HG03135 (cell line): ENCODE results near the gene NR2F1-AS1.

Experiments used
- ATAC-seq: cut with Tn5 transposase; IDR thresholded peaks from one replicate; pipeline ENCODE4 v1.9.1; 2021; ENCODE audit warnings: mild to moderate bottlenecking, moderate library complexity; ENCODE audit not compliant: unreplicated experiment

NR2F1-AS1 gene

GRCh38 chr5:93591323-93591945 lies 10.4 kb upstream of the NR2F1-AS1 start:
- no peak for ATAC-seq

DNA sequence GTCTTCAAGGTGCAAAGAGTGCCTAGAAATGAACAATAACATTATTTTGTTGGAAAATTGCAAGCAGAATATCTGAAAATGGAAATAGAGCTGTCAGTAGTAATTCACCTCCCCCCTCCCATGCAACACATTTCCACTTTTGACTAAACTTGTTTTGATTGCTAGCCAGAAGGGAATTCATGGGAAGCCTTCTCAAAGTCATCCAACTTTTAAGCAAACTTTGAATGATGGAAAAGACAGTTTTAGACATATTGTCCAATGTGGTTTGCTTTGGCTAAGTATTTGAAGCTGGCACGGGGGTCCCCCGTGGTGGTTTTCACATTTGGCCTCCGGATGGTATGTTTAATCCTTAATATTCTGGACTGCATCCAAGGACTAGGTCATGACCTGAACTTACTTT lies 9.5 kb upstream of the NR2F1-AS1 start:
- ATAC-seq: no peak

- no peak for ATAC-seq
Observed at GRCh38 chr5:93589829-93590215, 8.8 kb upstream of the NR2F1-AS1 start.

- no peak for ATAC-seq
Observed at GRCh38 chr5:93589152-93589828, 8.3 kb upstream of the NR2F1-AS1 start.

GRCh38 chr5:93588352-93589151 lies 7.5 kb upstream of the NR2F1-AS1 start:
- no peak for ATAC-seq

DNA sequence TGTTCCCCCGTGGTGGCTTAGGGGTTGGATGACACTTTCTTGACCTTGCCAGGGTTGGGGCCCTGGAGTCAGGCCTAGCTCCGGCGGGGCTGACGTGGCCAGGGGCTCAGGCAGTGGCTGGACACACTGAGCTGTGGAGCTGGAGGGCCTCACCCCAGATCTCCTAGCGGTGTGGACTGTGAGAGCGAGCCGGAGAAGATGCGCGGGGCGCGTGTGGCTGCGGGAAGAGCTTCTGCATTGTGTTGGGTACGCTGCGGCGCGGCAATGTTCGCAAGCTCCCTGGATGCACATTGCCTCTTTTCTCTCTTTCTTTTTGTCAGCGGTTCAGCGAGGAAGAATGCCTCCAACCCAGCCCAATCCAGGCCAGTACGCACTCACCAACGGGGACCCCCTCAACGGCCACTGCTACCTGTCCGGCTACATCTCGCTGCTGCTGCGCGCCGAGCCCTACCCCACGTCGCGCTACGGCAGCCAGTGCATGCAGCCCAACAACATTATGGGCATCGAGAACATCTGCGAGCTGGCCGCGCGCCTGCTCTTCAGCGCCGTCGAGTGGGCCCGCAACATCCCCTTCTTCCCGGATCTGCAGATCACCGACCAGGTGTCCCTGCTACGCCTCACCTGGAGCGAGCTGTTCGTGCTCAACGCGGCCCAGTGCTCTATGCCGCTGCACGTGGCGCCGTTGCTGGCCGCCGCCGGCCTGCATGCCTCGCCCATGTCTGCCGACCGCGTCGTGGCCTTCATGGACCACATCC lies 6.8 kb upstream of the NR2F1-AS1 start:
- no peak for ATAC-seq

DNA sequence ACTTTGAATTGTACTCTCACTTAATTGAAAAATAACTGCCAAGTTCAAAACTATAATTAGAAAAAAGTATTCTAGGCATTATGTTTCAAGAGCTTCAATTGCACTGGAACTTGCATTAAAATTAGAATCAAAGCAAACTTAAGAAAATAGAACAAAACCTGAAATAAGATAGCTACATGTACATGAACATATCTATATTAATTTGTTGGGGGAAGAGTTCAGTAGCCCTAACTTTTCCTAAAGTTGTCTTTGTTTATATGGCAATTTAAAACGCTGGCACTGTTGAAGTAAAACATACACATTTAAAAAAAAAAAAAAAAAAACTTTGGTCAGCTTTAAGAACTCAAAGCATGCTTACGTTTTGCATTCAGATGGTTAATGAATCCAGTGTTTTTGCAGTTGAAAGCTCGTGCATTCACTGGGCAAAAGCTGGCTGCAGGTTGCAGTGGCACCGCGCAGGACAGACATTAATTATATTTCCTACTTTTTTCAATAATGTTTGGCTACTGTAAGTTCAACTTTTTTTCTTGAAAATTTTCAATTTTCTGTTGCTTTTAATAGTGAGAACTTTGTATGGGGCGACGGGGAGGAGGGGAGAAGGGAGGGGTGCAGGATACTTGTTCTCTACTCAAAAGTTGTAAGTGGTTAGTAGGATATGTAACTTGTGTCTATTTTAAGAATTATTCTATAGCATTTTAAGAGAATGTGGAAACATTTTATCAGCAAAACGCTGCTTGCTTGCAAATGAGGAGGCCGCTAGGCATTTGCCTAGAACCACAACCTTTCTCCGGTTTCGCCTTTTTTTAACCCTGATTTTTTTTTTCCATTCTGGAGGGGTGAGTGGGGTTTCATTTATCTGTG lies 5.9 kb upstream of the NR2F1-AS1 start:
- ATAC-seq: no peak

DNA sequence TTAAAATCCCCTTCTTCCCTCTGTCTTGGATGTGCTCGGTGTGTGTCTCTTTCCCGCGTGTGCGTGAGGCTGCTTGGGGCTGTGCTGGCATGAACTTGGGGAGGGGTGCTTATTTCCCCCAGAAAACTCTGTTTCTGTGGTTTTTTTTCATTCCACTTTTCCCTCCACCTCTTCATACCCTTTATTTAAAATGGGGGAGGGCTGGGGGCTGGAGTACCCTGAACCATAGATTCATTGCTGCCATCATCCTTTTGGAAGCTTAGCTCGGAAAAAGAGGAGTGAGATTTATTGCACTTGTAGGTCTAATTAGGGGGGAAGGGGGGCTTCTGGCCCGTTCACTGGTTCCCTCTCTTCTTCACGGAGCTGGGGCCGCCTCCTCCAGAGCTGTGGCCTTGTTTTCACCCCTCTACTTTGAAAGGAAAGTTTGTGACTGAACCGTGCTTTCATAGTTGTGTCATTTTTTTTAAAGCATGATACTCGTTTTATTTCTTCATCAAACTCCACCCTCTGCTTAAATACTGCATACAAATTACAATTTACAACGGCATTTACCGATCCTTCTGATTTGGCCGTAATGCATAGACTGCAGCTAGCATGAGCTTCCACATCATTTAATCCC lies 4.9 kb upstream of the NR2F1-AS1 start:
- ATAC-seq: no peak

DNA sequence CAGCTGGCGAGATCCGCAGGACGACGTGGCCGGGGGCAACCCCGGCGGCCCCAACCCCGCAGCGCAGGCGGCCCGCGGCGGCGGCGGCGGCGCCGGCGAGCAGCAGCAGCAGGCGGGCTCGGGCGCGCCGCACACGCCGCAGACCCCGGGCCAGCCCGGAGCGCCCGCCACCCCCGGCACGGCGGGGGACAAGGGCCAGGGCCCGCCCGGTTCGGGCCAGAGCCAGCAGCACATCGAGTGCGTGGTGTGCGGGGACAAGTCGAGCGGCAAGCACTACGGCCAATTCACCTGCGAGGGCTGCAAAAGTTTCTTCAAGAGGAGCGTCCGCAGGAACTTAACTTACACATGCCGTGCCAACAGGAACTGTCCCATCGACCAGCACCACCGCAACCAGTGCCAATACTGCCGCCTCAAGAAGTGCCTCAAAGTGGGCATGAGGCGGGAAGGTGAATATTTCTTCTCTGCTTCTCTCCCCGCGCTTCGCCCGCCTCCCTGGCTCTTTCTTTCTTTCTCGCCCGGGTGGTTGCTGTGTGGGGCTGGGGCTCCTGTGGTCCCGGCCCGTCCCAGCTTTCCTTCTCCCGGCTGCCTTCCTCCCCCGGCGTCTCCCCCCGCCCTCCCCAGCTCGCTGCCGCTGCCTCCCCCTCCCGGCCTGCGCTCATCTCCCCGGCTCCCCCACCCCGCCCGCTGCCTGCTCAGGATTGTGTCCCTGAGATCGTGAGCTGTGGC lies 4.2 kb upstream of the NR2F1-AS1 start:
- ATAC-seq: no peak

DNA sequence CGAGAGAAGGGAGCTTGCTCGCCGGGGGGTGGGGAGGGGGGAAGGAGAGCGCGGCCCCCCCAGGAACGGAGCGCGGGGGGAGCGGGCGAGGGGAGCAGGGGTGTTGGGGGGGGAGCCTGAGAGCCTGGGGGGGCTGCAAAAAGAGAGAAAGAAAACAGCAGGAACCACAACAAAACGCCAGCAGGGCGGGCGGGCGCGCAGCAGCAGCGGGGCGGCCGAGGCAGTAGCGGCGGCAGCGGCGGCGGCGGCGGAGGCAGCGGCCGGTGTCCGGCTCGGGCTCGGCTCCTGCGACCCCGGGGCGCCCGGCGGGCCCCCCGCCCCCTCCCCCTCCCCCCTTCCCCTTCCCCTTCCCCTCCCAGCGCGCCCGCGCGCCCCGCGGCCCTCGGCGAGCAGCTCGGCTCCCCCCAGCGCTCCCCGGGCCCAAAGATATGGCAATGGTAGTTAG lies 3.6 kb upstream of the NR2F1-AS1 start:
- no peak for ATAC-seq

- peak; percentile 40 for ATAC-seq
Observed at GRCh38 chr5:93583768-93584595, 3.0 kb upstream of the NR2F1-AS1 start.

DNA sequence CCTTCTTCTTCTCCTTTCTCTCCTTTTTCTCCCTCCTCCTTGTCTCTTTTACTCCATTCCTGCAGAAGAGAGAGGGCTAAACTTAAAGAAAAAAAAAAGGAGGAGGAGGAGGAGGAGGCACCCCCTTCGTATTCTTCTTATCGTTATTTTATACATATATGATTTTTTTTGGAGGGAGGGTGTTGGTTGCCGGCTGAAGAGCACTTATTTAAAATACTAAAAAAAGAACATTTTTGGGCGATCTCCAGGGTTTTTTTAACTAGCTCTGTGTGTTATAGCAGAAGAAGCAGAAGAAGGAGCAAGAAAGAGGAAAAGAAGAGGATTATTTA lies 2.4 kb upstream of the NR2F1-AS1 start:
- no peak for ATAC-seq

- no peak for ATAC-seq
Observed at GRCh38 chr5:93582677-93583438, 1.8 kb upstream of the NR2F1-AS1 start, which contains the start of gene NR2F1. NR2F1 (plus strand) TSS chr5:93583222; CDS start chr5:93585024, 1,802 bp downstream.

DNA sequence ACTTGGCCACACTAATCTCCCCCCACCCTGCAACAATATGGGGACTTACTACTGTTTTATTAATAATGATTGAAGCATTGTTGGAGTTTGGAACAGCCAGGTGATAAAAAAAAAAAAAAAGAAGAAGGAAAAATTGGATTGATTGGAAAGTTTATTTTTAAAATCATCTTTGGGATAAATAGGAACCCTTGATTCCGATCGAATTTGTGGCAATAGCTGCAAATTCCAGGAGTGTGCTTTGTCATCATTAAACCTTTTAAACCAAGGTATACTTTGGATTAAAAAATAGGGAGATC lies 1.1 kb upstream of the NR2F1-AS1 start:
- no peak for ATAC-seq

DNA sequence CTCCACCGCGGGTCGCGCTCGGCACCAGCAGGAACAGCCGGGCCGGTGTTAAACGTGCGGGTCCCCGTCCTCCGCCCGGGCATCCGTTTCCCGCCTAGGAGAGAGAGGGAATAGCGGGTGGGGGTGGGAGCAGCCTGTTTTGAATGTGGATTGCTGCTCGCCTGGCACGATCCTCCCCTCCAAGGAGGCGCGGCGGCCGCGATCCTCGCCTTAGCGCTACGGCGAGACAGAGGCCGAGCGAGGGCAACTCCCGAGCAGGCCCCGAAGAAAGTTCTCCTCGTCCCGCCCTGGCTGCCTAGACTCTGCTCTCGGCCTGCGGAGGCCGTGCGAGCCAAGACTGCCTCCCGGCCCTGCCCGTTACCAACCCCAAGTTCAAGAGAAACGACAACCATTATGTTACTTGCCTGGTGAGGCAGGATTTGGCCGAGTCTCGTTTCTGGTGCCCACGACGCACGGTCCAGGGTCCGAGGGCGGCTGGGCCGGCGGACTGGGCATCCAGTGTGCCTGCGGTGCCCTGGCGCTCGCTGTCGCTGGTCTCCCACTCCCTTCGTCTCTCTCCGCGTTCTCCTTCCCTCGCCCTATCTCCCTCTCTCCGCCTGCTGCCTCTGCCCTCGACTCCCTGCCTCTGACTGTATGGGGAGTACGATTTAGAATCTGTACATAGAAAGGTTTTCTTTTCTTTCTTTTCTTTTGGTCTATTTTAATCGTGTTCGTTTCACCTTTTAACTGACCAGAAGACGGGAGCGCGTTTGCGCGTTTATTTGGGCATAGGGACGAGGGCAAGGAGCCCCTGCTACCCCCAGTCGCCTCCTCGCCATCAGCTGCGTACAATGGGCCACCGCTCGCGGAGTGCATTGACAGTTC lies 724 bp downstream of the NR2F1-AS1 start:
- ATAC-seq: no peak

DNA sequence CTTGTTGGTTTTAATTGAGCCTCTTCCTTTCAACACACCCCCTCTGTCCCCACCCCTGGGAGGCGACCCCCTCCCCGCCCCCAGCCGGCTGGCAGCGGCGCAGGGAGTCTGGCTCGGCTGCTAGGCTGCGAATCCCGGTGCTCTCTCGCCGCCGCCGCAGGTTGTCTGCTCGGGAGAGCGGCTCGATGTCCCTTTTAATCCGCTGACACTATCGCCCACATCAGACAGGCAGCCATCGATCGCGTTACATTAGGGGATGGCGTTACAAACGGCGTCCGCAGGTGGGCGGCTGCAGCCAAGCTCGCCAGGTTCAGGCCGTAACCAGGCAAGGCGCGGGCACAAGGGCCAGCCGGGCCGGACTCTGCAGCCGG lies 1.3 kb downstream of the NR2F1-AS1 start:
- ATAC-seq: no peak
